OCI-LY1 (cell line): ENCODE results near the gene CD40.

Experiments used
- H2AFZ ChIP-seq: fragments of 200-600 bp; sonication (generic), shearing (Covaris generic); 2 replicates; pipeline ENCODE4 v1.6.0; 2014; ENCODE audit warnings: antibody characterized with exemption, mild to moderate bottlenecking, low read length
- H3F3A ChIP-seq: fragments of 200-600 bp; sonication (generic), shearing (Covaris generic); 2 replicates; pipeline ENCODE4 v1.6.0; 2014; ENCODE audit warnings: mild to moderate bottlenecking, antibody characterized with exemption, low read length, moderate library complexity; ENCODE audit not compliant: insufficient read depth
- H3K27ac ChIP-seq: fragments of 200-600 bp; sonication (generic); 2 replicates; pipeline ENCODE4 v1.5.1; 2014; ENCODE audit warnings: low read length, mixed run types, mild to moderate bottlenecking, low read depth; ENCODE audit not compliant: poor library complexity, severe bottlenecking
- H3K27me3 ChIP-seq: fragments of 200-600 bp; sonication (generic); 2 replicates; pipeline ENCODE4 v1.6.0; 2014; ENCODE audit warnings: antibody characterized with exemption, mild to moderate bottlenecking, low read length, moderate library complexity; ENCODE audit not compliant: insufficient read depth
- H3K36me3 ChIP-seq: fragments of 200-600 bp; sonication (generic); 2 replicates; pipeline ENCODE4 v1.6.1; 2014; ENCODE audit warnings: mild to moderate bottlenecking, antibody characterized with exemption, low read length, moderate library complexity, mixed read lengths; ENCODE audit not compliant: insufficient read depth
- H3K4me1 ChIP-seq: fragments of 200-600 bp; sonication (generic); 2 replicates; pipeline ENCODE4 v1.5.1; 2014; ENCODE audit warnings: mild to moderate bottlenecking, low read length, moderate library complexity; ENCODE audit not compliant: insufficient read depth, severe bottlenecking
- H3K4me2 ChIP-seq: fragments of 200-600 bp; sonication (generic), shearing (Covaris generic); 2 replicates; pipeline ENCODE4 v1.6.1; 2014; ENCODE audit warnings: low read length
- H3K4me3 ChIP-seq: fragments of 200-600 bp; sonication (generic); 2 replicates; pipeline ENCODE4 v1.5.1; 2014; ENCODE audit warnings: low read length, low read depth, mild to moderate bottlenecking, mixed read lengths; ENCODE audit not compliant: poor library complexity, severe bottlenecking
- H3K79me2 ChIP-seq: fragments of 200-600 bp; shearing (Covaris generic); 2 replicates; pipeline ENCODE4 v1.6.1; 2016; ENCODE audit warnings: mixed run types, low read length, mixed read lengths; ENCODE audit not compliant: insufficient read depth
- H3K9ac ChIP-seq: fragments of 200-600 bp; sonication (generic), shearing (Covaris generic); 2 replicates; pipeline ENCODE4 v1.6.1; 2014; ENCODE audit warnings: mild to moderate bottlenecking, low read length, mixed read lengths
- H3K9me2 ChIP-seq: fragments of 200-600 bp; sonication (generic), shearing (Covaris generic); 2 replicates; pipeline ENCODE4 v1.6.1; 2014; ENCODE audit warnings: low read depth, mild to moderate bottlenecking, low read length, mixed read lengths
- H3K9me3 ChIP-seq: fragments of 200-600 bp; shearing (Covaris generic); 2 replicates; pipeline ENCODE4 v1.6.1; 2014; ENCODE audit warnings: low read length, mixed read lengths
- H4K20me1 ChIP-seq: fragments of 200-600 bp; sonication (generic), shearing (Covaris generic); 2 replicates; pipeline ENCODE4 v1.6.0; 2016; ENCODE audit warnings: mild to moderate bottlenecking, low read length; ENCODE audit not compliant: insufficient read depth
- EZH2 ChIP-seq: fragments of 200-600 bp; sonication (generic), shearing (Covaris generic); IDR thresholded peaks from 2 replicates; pipeline ENCODE4 v1.8.0; 2017; ENCODE audit warnings: borderline replicate concordance, mixed run types, mild to moderate bottlenecking, antibody characterized with exemption, low read length, moderate library complexity, mixed read lengths
- TF ChIP-seq, protein P1 (sequence below): fragments of 200-600 bp; sonication (generic), shearing (Covaris generic); IDR thresholded peaks from 2 replicates; pipeline ENCODE4 v1.5.1; 2017; ENCODE audit warnings: mild to moderate bottlenecking, antibody characterized with exemption, low read length, moderate library complexity, mixed read lengths

CD40 gene

GRCh38 chr20:46164254-46164653 lies 46.1 kb downstream of the CD40 start:
- no peak for TF ChIP-seq EZH2
- TF ChIP-seq, protein P1, sequence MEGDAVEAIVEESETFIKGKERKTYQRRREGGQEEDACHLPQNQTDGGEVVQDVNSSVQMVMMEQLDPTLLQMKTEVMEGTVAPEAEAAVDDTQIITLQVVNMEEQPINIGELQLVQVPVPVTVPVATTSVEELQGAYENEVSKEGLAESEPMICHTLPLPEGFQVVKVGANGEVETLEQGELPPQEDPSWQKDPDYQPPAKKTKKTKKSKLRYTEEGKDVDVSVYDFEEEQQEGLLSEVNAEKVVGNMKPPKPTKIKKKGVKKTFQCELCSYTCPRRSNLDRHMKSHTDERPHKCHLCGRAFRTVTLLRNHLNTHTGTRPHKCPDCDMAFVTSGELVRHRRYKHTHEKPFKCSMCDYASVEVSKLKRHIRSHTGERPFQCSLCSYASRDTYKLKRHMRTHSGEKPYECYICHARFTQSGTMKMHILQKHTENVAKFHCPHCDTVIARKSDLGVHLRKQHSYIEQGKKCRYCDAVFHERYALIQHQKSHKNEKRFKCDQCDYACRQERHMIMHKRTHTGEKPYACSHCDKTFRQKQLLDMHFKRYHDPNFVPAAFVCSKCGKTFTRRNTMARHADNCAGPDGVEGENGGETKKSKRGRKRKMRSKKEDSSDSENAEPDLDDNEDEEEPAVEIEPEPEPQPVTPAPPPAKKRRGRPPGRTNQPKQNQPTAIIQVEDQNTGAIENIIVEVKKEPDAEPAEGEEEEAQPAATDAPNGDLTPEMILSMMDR: no peak

GRCh38 chr20:46167080-46167479 lies 49.0 kb downstream of the CD40 start:
- Histone ChIP-seq H3F3A (no peaks in the 10 kb centered on the region), H4K20me1 (no peaks in the 10 kb centered on the region), H3K9me3 (no peaks in the 10 kb centered on the region), H3K4me2 (no peak overlapping the region), H3K4me1 (no peaks in the 10 kb centered on the region), H2AFZ (no peak overlapping the region), H3K27ac (no peak overlapping the region), H3K36me3 (no peaks in the 10 kb centered on the region), H3K27me3 (0 out of 2 replicates have a peak, but pooled peaks cover 6% of the 10 kb centered on the region), H3K9me2 (no peaks in the 10 kb centered on the region), H3K9ac (no peak overlapping the region), H3K79me2 (no peaks in the 10 kb centered on the region), H3K4me3 (no peak overlapping the region)
- TF ChIP-seq, protein P1: no peak
- TF ChIP-seq EZH2: no peak

More at GRCh38 chr20:46164254-46164653, 46.1 kb downstream of the CD40 start:
- H3K36me3 ChIP-seq: no peaks in the 10 kb centered on the region
- no peak overlapping the region for H3K4me2 ChIP-seq
- H3K9ac ChIP-seq: no peak overlapping the region
- no peak overlapping the region for H3K27ac ChIP-seq
- H2AFZ ChIP-seq: no peak overlapping the region
- H3K9me2 ChIP-seq: no peaks in the 10 kb centered on the region
- no peaks in the 10 kb centered on the region for H3K4me1 ChIP-seq
- H3K27me3 ChIP-seq: 0 out of 2 replicates have a peak, but pooled peaks cover 6% of the 10 kb centered on the region
- H3K79me2 ChIP-seq: no peaks in the 10 kb centered on the region
- H4K20me1 ChIP-seq: no peaks in the 10 kb centered on the region
- H3K9me3 ChIP-seq: no peaks in the 10 kb centered on the region
- H3F3A ChIP-seq: no peaks in the 10 kb centered on the region
- no peak overlapping the region for H3K4me3 ChIP-seq

- Histone ChIP-seq H3K36me3 (no peaks in the 10 kb centered on the region), H3K9ac (no peak overlapping the region), H4K20me1 (no peaks in the 10 kb centered on the region), H3K4me1 (no peaks in the 10 kb centered on the region), H2AFZ (no peak overlapping the region), H3K79me2 (no peaks in the 10 kb centered on the region), H3K9me2 (no peaks in the 10 kb centered on the region), H3K4me3 (no peak overlapping the region), H3F3A (no peaks in the 10 kb centered on the region), H3K27me3 (0 out of 2 replicates have a peak, but pooled peaks cover 12% of the 10 kb centered on the region), H3K9me3 (no peaks in the 10 kb centered on the region), H3K27ac (no peak overlapping the region), H3K4me2 (no peak overlapping the region)
- TF ChIP-seq EZH2: no peak
- TF ChIP-seq, protein P1: no peak
Observed at GRCh38 chr20:46168438-46168837, 50.3 kb downstream of the CD40 start.
